Muscle of leg (tissue), 11 donors: ENCODE measurements around the gene ZNF346. TPM values are rescaled to one million over a fixed set of nuclear protein-coding genes. Genes with fewer than 3 reads are reported as not detected.
"Not testable (repeated sequence)": the region's sequence is repeated elsewhere in the genome, so short reads cannot be mapped to it uniquely, and the experiment has no call there.

Experiments used
- DNase-seq: peaks from one replicate; pipeline ENCODE4 v3.0.0; 2013
- H3K27ac ChIP-seq: one replicate; pipeline ENCODE4 v1.5.1; 2013; ENCODE audit warnings: mild to moderate bottlenecking, low read length, control low read depth
- H3K27me3 ChIP-seq: one replicate; pipeline ENCODE4 v1.6.1; 2013; ENCODE audit warnings: low read length; ENCODE audit not compliant: control insufficient read depth, insufficient read depth
- H3K36me3 ChIP-seq: one replicate; pipeline ENCODE4 v1.6.1; 2013; ENCODE audit warnings: low read length; ENCODE audit not compliant: control insufficient read depth, insufficient read depth
- H3K4me1 ChIP-seq: one replicate; pipeline ENCODE4 v1.6.1; 2013; ENCODE audit warnings: low read length; ENCODE audit not compliant: control insufficient read depth, insufficient read depth
- H3K4me3 ChIP-seq: one replicate; pipeline ENCODE4 v1.5.1; 2013; ENCODE audit warnings: low read length, control low read depth
- H3K9me3 ChIP-seq: replicated peaks from 2 replicates; pipeline ENCODE4 v1.6.1; 2013; ENCODE audit warnings: low read depth, low read length; ENCODE audit not compliant: control insufficient read depth
- WGBS: methylation state at CpG from one replicate; pipeline ENCODE4 v1.1.5; 2013; ENCODE audit warnings: missing lambda C conversion rate; ENCODE audit not compliant: insufficient coverage; 5-methylcytosine and 5-hydroxymethylcytosine counted together
- polyA plus RNA-seq, 8 donors: library from polyadenylated mRNA; unstranded; fragments of 120-200 nt; gene quantifications; one replicate each; pipeline versions ENCODE4 v1.2.1 to v1.2.3, GENCODE V29; 2013; ENCODE audit warnings: inconsistent platforms in 1 of 8, low replicate concordance in 1 of 8; ENCODE audit not compliant: insufficient read length in 8 of 8, insufficient read depth in 1 of 8
- total RNA-seq: library from RNA; stranded (reverse); fragments of 120-200 nt; gene quantifications from one replicate; pipeline ENCODE4 v1.2.4, GENCODE V29; 2013

The ZNF346 gene
- total and polyA plus RNA-seq, 9 donors: 12.4 to 17.1 (median 14.5) TPM

- DNase-seq: no peak
- no peak overlapping the region for H3K4me3 ChIP-seq
- no peaks in the 10 kb centered on the region for H3K4me1 ChIP-seq
- no peak overlapping the region for H3K27ac ChIP-seq
- H3K36me3 ChIP-seq: peaks cover 16% of the 10 kb centered on the region
- peaks cover 3% of the 10 kb centered on the region for H3K9me3 ChIP-seq
- no peaks in the 10 kb centered on the region for H3K27me3 ChIP-seq
- WGBS: 94% methylated on average over 6 of the region's 6 CpGs
These were observed 7.0 kb downstream of the ZNF346 start for GRCh38 chr5:177029498-177029897.

- H3K4me1 ChIP-seq: peaks cover 4% of the 10 kb centered on the region
- H3K9me3 ChIP-seq: peaks cover 3% of the 10 kb centered on the region
- no peak for DNase-seq
- no peak overlapping the region for H3K27ac ChIP-seq
- H3K27me3 ChIP-seq: no peaks in the 10 kb centered on the region
- no peak overlapping the region for H3K4me3 ChIP-seq
- 43% methylated on average over 1 of the region's 1 CpG for WGBS
- H3K36me3 ChIP-seq: peaks cover 19% of the 10 kb centered on the region
These were observed 13.5 kb downstream of the ZNF346 start for GRCh38 chr5:177035976-177036375.

GRCh38 chr5:177036443-177036842 lies 13.9 kb downstream of the ZNF346 start:
- Histone ChIP-seq H3K36me3 (peaks cover 22% of the 10 kb centered on the region), H3K4me3 (no peak overlapping the region), H3K4me1 (peaks cover 4% of the 10 kb centered on the region), H3K9me3 (peaks cover under 1% of the 10 kb centered on the region), H3K27me3 (no peaks in the 10 kb centered on the region), H3K27ac (no peak overlapping the region)
- DNase-seq: no peak
- WGBS: 100% methylated on average over 2 of the region's 5 CpGs

GRCh38 chr5:177036921-177037320 lies 14.4 kb downstream of the ZNF346 start:
- DNase-seq: no peak
- H3K27me3 ChIP-seq: no peaks in the 10 kb centered on the region
- no peak overlapping the region for H3K27ac ChIP-seq
- peaks cover 25% of the 10 kb centered on the region for H3K36me3 ChIP-seq
- peaks cover 4% of the 10 kb centered on the region for H3K4me1 ChIP-seq
- no peaks in the 10 kb centered on the region for H3K9me3 ChIP-seq
- H3K4me3 ChIP-seq: no peak overlapping the region
- WGBS: 95% methylated on average over 3 of the region's 5 CpGs

GRCh38 chr5:177040814-177041420 lies 18.4 kb downstream of the ZNF346 start:
- no peak for DNase-seq
- H3K4me3 ChIP-seq: no peak overlapping the region
- no peaks in the 10 kb centered on the region for H3K27me3 ChIP-seq
- H3K27ac ChIP-seq: no peak overlapping the region
- H3K4me1 ChIP-seq: peaks cover 3% of the 10 kb centered on the region
- no peaks in the 10 kb centered on the region for H3K9me3 ChIP-seq
- no CpG with 5 or more reads among the region's 3 CpGs for WGBS
- H3K36me3 ChIP-seq: peaks cover 46% of the 10 kb centered on the region

- Histone ChIP-seq H3K4me3 (no peak overlapping the region), H3K4me1 (no peaks in the 10 kb centered on the region), H3K27ac (no peak overlapping the region), H3K36me3 (peaks cover 42% of the 10 kb centered on the region), H3K9me3 (no peaks in the 10 kb centered on the region), H3K27me3 (no peaks in the 10 kb centered on the region)
- 88% methylated on average over 1 of the region's 2 CpGs for WGBS
- no peak for DNase-seq
These were observed 19.4 kb downstream of the ZNF346 start for GRCh38 chr5:177041936-177042335.

GRCh38 chr5:177043114-177043513 lies 20.6 kb downstream of the ZNF346 start:
- 100% methylated on average over 5 of the region's 6 CpGs for WGBS
- Histone ChIP-seq H3K4me1 (no peaks in the 10 kb centered on the region), H3K27me3 (no peaks in the 10 kb centered on the region), H3K4me3 (no peak overlapping the region), H3K36me3 (peaks cover 46% of the 10 kb centered on the region), H3K9me3 (no peaks in the 10 kb centered on the region), H3K27ac (no peak overlapping the region)
- no peak for DNase-seq

GRCh38 chr5:177043958-177044357 lies 21.5 kb downstream of the ZNF346 start:
- Histone ChIP-seq H3K4me3 (no peak overlapping the region), H3K4me1 (no peaks in the 10 kb centered on the region), H3K9me3 (no peaks in the 10 kb centered on the region), H3K27me3 (no peaks in the 10 kb centered on the region), H3K36me3 (peaks cover 46% of the 10 kb centered on the region), H3K27ac (no peak overlapping the region)
- DNase-seq: no peak
- 55% methylated on average over 1 of the region's 1 CpG for WGBS

GRCh38 chr5:177044641-177045040 lies 22.1 kb downstream of the ZNF346 start:
- Histone ChIP-seq H3K9me3 (no peaks in the 10 kb centered on the region), H3K4me1 (no peaks in the 10 kb centered on the region), H3K36me3 (peaks cover 48% of the 10 kb centered on the region), H3K27me3 (no peaks in the 10 kb centered on the region), H3K4me3 (no peak overlapping the region), H3K27ac (no peak overlapping the region)
- no peak for DNase-seq
- 100% methylated on average over 1 of the region's 1 CpG for WGBS

GRCh38 chr5:177045631-177046030 lies 23.1 kb downstream of the ZNF346 start:
- no peak for DNase-seq
- peaks cover 54% of the 10 kb centered on the region for H3K36me3 ChIP-seq
- no peak overlapping the region for H3K4me3 ChIP-seq
- no peaks in the 10 kb centered on the region for H3K27me3 ChIP-seq
- H3K27ac ChIP-seq: no peak overlapping the region
- no peaks in the 10 kb centered on the region for H3K4me1 ChIP-seq
- WGBS: no CpG with 5 or more reads among the region's 4 CpGs
- H3K9me3 ChIP-seq: no peaks in the 10 kb centered on the region

GRCh38 chr5:177048531-177048930 lies 26.0 kb downstream of the ZNF346 start:
- H3K4me3 ChIP-seq, H3K4me1 ChIP-seq, H3K9me3 ChIP-seq, DNase-seq, H3K27me3 ChIP-seq, H3K27ac ChIP-seq: not testable (repeated sequence)
- H3K36me3 ChIP-seq: peaks cover 43% of the 10 kb centered on the region
- WGBS: 100% methylated on average over 1 of the region's 7 CpGs
